Activated T-helper 17 cell treated with anti-CD3 and anti-CD28 coated beads, Interleukin-2, amount 50 U/mL, for 72 hours (primary cell): ENCODE data around the gene CAPG. TPM values are rescaled to one million over a fixed set of nuclear protein-coding genes. Genes with fewer than 3 reads are reported as not detected.

Experiments
- ATAC-seq: fragments of 150-1000 bp; cut with Tn5 transposase; replicated peaks from 2 replicates; pipeline ENCODE4 v1.10.0; 2021; ENCODE audit warnings: mild to moderate bottlenecking, moderate library complexity
- H3K27ac Mint-ChIP-seq: one replicate; pipeline ENCODE4 v1.8.0; 2022; ENCODE audit warnings: mixed read lengths
- H3K27me3 Mint-ChIP-seq: one replicate; pipeline ENCODE4 v1.8.0; 2022; ENCODE audit warnings: mixed read lengths
- H3K36me3 Mint-ChIP-seq: one replicate; pipeline ENCODE4 v1.8.0; 2022; ENCODE audit warnings: low read depth, mild to moderate bottlenecking, mixed read lengths
- H3K4me1 Mint-ChIP-seq: one replicate; pipeline ENCODE4 v1.8.0; 2022; ENCODE audit warnings: mixed read lengths
- H3K4me3 Mint-ChIP-seq: one replicate; pipeline ENCODE4 v1.8.0; 2022; ENCODE audit warnings: mild to moderate bottlenecking, mixed read lengths
- H3K9me3 Mint-ChIP-seq: one replicate; pipeline ENCODE4 v1.8.0; 2022; ENCODE audit warnings: mixed read lengths
- total RNA-seq, 2 donors: library from RNA; stranded (reverse); gene quantifications; one replicate each; pipeline ENCODE4 v1.2.3, GENCODE V29; 2022

CAPG gene
- total RNA-seq, 2 donors from 2014 or later: 27.8 to 46.2 TPM

DNA sequence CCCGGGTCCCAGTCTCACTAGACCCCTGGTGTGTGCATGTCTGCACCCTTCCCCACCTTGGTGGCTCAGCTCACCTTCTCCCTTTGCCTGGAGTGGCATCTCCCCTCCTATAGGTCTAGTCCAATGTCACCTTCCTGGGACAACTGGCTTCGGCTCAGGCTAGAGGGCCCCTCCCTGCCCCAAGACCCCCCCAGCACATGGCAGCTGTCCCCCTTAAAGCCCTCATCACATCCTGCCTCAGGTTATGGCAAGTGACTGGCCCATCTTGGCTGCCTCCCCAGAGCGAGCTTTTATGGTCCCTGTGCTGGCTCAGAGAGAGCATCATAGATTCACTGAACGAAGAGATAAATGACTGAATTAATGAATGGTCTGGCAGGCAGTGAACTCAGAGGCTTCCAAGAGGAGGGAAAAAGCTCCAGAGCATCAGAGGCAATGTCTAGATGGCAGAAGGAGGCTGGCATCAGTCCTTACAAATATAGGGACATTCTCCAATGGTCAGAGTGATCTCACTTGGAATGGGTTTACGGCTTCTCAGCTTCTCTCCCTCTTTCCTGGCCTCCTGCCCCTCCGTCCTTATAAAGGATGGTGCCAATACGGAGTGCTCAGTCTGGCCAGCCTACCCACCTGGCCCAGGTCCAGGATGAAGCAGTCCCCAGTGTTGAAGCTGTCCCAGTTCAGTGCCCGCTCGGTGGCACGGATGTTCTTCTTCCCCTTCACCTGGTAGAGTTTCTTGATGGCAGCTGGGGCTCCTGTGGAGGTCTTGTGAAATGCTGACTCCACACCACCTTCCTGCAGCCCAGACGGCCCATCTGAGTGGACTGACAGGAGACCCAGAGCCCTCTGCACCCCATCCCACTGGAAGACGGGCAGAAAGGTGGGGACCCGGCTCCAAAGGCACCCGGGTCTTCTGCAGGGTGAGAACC lies 9.4 kb downstream of the CAPG start:
- H3K36me3 Mint-ChIP-seq: peaks cover 43% of the 10 kb centered on the region
- H3K4me3 Mint-ChIP-seq: no peak overlapping the region
- peaks cover 13% of the 10 kb centered on the region for H3K4me1 Mint-ChIP-seq
- H3K9me3 Mint-ChIP-seq: no peaks in the 10 kb centered on the region
- H3K27ac Mint-ChIP-seq: peak overlapping the region; percentile 34
- no peaks in the 10 kb centered on the region for H3K27me3 Mint-ChIP-seq
- no peak for ATAC-seq

DNA sequence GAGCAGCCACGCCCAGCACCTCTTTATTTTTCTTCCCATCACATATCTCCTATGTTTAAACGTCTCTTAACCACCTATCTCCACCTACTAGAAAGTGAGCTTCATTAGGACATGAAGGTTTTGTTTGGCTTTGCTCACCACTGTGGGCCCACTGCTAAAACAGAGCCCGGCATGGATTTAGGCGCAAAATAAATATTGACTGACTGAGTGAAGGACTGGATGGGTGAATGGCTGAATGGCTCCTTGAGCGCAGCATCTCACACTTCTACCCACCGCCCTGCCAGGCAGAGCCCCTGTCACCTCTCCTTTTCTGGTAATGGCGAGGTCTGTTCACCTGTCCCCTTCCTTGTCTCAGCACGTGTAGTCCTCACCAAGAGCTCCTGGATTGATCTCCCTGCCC lies 10.1 kb downstream of the CAPG start:
- no peaks in the 10 kb centered on the region for H3K27me3 Mint-ChIP-seq
- no peak overlapping the region for H3K4me3 Mint-ChIP-seq
- no peaks in the 10 kb centered on the region for H3K9me3 Mint-ChIP-seq
- ATAC-seq: no peak
- H3K4me1 Mint-ChIP-seq: peaks cover 5% of the 10 kb centered on the region
- H3K27ac Mint-ChIP-seq: peak overlapping the region; percentile 34
- peaks cover 43% of the 10 kb centered on the region for H3K36me3 Mint-ChIP-seq

DNA sequence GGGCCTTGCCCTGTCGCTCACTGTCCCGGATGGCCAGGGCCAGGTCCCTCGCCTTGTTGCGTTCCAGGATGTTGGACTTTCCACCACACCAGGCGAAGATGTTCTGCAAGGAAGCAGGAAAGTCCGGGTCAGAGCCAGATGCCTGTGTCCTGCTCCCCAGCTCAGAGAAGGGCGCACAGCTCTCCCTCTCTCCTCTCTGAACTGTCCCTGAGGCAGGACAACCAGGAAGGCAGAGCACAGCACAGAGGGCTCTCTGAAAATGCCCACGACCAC lies 11.0 kb downstream of the CAPG start:
- ATAC-seq: no peak
- H3K4me1 Mint-ChIP-seq: peaks cover 6% of the 10 kb centered on the region
- no peak overlapping the region for H3K27ac Mint-ChIP-seq
- H3K4me3 Mint-ChIP-seq: no peak overlapping the region
- H3K27me3 Mint-ChIP-seq: no peaks in the 10 kb centered on the region
- no peaks in the 10 kb centered on the region for H3K9me3 Mint-ChIP-seq
- H3K36me3 Mint-ChIP-seq: peaks cover 43% of the 10 kb centered on the region

DNA sequence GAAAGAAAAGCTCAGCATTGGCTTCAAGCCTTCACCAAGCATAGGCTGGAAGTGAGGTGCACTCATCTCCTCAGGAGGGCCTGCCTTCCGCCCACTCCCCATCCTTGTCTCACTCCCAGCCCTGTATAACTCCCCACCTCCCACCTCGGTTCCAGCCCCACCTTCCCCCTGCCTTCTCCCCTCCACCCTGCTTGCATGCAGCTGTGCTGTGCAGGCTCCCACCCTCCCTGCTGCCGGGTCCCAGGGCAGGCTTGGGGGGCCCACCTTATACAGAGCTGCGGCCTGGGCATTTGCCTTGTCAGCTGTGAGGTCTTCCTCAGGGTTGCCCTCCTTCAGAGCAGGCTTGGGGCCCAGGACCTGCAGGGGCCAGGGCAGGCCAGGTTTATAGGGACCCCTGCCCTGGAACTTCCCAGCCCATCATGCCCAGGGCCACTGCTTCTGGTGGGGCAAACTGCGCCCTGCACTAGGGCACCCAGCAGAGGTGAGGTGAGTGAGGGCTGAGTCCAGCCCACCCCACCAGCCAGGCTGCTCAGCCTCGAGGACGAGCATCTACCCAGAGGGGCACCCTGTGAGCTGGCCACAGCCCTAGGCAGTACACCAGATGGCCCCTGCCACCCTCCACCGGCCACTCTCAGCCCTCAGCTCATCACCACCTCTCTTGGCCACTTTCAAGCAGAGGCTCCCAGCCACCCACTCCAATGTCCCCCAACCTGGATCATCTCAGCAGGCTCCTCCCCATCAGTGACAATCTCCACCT lies 11.6 kb downstream of the CAPG start:
- H3K4me1 Mint-ChIP-seq: peaks cover 10% of the 10 kb centered on the region
- H3K36me3 Mint-ChIP-seq: peaks cover 43% of the 10 kb centered on the region
- H3K9me3 Mint-ChIP-seq: no peaks in the 10 kb centered on the region
- no peak for ATAC-seq
- H3K4me3 Mint-ChIP-seq: no peak overlapping the region
- no peaks in the 10 kb centered on the region for H3K27me3 Mint-ChIP-seq
- H3K27ac Mint-ChIP-seq: no peak overlapping the region

DNA sequence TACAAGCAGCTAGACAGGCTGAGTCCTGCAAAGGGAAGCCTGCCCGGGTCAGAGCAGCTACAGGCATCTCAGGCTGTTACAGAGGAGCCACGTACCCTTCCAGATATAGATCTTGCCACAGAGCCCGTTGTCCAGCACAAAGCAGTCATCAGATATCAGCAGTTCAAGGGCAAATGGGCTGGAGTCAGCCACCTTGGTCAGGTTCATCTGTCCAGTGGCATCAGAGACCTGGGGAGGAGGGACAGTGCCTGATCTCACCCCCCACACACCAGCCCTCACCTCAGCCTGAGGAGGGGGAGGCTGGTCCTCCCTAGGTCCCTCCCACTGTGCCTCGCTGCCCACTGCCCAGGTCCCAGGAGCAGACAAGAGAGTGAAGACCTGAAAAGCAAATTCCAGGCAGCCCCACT lies 12.2 kb downstream of the CAPG start:
- Mint-ChIP-seq H3K27me3 (no peaks in the 10 kb centered on the region), H3K4me3 (no peak overlapping the region), H3K36me3 (peaks cover 43% of the 10 kb centered on the region), H3K27ac (no peak overlapping the region), H3K4me1 (peaks cover 10% of the 10 kb centered on the region), H3K9me3 (no peaks in the 10 kb centered on the region)
- no peak for ATAC-seq

DNA sequence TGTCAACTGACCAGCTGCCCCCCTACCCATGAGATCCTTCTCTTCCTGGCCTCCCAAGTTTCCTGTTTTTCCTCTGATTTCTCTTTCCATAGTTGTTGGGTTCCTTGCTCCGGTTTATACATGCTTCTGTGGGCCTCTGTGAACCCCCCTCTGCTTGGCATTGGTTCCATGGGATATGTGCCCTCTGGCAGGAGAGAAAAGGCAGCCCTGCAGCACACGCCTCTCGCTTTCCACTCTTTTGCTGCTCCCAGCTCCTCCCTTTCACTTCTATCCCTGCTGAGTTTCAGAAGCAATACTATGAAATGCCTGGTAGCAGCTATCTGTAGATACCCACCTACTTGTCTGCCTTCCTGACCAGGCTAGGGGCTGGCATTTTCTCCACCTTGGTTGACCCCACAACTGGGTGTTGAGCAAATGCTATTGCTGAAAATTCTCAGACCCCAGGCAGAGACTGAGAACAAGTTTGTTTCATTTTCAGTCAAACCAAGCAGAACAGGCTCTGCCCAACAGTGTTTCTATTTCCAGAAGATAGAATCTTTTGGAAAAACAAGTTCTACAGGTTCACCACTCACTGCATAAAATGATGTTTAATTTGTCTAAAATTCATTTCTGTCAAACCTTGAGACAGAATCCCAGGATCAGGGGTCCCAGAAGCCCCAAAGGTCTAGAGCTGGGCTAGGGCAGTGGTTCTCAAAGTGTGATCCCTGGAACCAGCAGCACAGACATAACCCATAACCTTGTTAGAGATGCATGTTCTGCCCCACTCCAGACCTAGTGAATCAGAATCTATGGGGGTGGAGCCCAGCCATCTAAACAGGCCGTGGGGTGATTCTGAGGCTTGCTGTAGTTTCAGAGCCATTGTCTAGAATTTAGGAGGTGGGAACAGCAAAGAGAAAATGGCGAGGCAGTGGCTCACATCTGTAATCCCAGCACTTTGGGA lies 13.4 kb downstream of the CAPG start:
- no peaks in the 10 kb centered on the region for H3K27me3 Mint-ChIP-seq
- H3K27ac Mint-ChIP-seq: peak overlapping the region; percentile 84
- H3K4me3 Mint-ChIP-seq: no peak overlapping the region
- H3K9me3 Mint-ChIP-seq: no peaks in the 10 kb centered on the region
- peak; percentile 46 for ATAC-seq
- peaks cover 37% of the 10 kb centered on the region for H3K36me3 Mint-ChIP-seq
- peaks cover 6% of the 10 kb centered on the region for H3K4me1 Mint-ChIP-seq

DNA sequence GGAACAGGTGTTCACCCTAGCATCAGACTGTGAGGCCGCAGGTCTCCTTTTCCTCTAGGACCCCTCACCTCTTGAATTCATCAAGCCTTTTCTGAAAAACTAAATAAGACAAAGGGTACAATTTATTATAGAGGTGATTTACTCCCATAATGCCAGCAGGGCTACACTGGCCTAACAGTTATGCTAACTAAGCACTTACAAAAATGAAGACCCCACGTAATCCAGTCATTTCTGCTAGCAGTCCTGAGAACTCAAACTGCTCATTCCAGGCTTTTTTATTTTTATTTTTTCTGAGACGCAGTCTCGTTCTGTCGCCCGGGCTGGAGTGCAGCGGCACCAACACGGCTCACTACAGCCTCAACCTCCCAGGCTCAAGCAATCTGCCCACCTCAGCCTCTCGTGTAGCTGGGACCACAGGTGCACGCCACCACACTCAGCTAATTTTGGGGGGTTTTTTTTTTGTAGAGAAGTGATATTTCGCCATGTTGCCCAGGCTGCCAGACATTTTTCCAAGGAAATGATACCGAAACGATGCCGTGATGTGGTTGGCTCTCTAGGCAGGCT lies 14.2 kb downstream of the CAPG start:
- H3K27me3 Mint-ChIP-seq: no peaks in the 10 kb centered on the region

DNA sequence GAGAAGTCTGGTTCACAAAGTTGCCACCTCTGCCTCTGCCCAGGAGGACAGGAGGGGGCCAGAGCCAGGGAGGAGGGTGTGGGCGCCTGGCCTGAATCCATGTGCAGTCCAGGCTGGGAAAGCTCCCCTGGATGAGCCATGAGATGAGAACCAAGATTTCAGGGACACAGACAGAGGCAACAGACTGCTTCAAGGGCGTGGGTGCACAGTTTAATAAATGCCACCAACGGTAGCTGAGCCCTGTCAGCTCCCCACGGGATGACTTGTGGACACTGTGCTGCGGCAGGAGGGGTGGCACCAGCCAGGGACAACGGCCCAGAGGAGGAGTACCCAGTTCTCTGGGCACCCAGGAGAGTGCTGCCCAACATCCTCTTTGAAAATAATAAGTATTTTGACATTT lies 15.2 kb downstream of the CAPG start:
- Mint-ChIP-seq H3K4me1 (peaks cover 6% of the 10 kb centered on the region), H3K9me3 (no peaks in the 10 kb centered on the region), H3K36me3 (peaks cover 31% of the 10 kb centered on the region), H3K27me3 (no peaks in the 10 kb centered on the region), H3K4me3 (no peak overlapping the region), H3K27ac (no peak overlapping the region)
- no peak for ATAC-seq

More for the DNA sequence above, 14.2 kb downstream of the CAPG start:
- H3K36me3 Mint-ChIP-seq: peaks cover 33% of the 10 kb centered on the region
- H3K27ac Mint-ChIP-seq: peak overlapping the region; percentile 84
- no peak overlapping the region for H3K4me3 Mint-ChIP-seq
- H3K9me3 Mint-ChIP-seq: no peaks in the 10 kb centered on the region
- ATAC-seq: no peak
- peaks cover 6% of the 10 kb centered on the region for H3K4me1 Mint-ChIP-seq

DNA sequence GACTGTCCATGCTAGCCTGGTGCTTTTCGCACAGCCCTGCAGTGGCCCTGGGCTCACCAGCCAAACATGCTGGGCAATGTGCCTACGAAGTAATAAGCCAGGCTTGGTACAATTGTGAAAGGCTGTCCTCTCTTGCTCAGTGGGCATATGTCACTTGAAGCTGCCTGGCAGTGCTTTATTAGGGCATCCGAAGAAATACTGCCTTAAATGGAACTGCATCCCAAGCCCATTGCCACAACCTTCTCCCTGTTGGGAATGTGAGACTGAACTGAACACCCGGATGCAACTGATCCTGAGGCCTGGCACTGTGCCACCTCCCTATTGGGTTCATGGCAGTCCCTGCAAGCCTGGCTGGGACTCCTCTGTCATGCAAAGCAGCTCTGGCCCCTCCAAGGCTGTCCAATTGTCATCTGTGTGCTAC lies 15.9 kb downstream of the CAPG start:
- no peak for ATAC-seq
- no peak overlapping the region for H3K4me3 Mint-ChIP-seq
- H3K4me1 Mint-ChIP-seq: peaks cover 6% of the 10 kb centered on the region
- peak overlapping the region; percentile 46 for H3K27ac Mint-ChIP-seq
- H3K9me3 Mint-ChIP-seq: no peaks in the 10 kb centered on the region
- H3K27me3 Mint-ChIP-seq: no peaks in the 10 kb centered on the region
- H3K36me3 Mint-ChIP-seq: peaks cover 33% of the 10 kb centered on the region

DNA sequence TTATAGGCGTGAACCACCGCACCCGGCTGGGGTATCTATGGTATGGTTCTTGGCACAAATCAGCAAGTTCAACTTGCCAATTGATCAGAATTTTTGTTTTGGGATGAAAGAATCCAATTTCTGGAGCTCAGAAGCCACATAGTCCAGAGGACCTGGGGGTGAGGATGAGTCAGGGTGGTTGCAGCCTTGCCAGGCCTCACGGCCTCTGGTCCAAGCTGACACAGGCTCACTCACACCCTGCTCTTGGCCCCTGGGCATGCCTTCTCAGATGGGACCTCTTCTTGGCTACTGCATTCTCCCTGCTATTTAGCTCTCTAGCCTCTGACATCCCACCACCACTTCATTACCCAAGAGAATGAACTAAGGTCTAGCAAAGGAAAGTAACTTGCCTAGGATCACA lies 16.3 kb downstream of the CAPG start:
- ATAC-seq: no peak
- H3K9me3 Mint-ChIP-seq: no peaks in the 10 kb centered on the region
- no peak overlapping the region for H3K4me3 Mint-ChIP-seq
- peaks cover 33% of the 10 kb centered on the region for H3K36me3 Mint-ChIP-seq
- no peaks in the 10 kb centered on the region for H3K27me3 Mint-ChIP-seq
- peaks cover 6% of the 10 kb centered on the region for H3K4me1 Mint-ChIP-seq
- peak overlapping the region; percentile 46 for H3K27ac Mint-ChIP-seq

DNA sequence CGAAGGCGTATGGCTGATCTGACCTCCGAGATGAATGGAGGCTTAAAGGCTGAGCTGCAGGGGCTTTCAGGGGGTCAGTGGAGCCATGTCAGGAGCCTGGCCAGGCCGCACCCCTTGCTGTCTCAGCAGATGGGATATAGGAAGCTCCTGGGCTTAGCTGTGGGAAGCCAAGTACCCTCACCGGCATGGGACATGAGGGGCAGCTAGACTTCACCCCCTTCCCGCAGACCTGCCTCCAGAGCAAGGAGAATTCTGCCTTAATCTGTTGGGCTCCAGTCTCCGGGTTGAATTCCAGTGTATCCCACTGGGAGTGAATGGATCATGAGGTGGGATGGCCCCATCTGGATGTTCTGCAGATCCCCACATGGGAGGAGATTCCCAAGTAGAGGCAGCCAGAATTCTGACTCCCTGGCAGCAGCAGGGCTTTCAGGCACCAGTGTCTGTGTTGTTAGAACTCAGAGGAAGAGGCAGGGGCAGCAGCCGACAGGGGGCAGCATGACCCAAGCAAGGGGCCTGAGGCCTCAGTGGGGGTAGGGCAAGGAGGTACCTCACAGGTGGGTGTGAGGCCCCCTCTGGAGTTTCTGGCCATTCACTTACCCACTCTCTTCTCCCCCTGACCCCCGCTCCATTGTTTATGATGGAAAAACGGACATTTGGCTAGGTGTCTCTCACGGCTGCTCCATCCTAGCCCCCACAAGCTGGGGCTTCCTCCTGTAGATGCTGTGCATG lies 19.1 kb downstream of the CAPG start:
- no peak overlapping the region for H3K4me3 Mint-ChIP-seq

DNA sequence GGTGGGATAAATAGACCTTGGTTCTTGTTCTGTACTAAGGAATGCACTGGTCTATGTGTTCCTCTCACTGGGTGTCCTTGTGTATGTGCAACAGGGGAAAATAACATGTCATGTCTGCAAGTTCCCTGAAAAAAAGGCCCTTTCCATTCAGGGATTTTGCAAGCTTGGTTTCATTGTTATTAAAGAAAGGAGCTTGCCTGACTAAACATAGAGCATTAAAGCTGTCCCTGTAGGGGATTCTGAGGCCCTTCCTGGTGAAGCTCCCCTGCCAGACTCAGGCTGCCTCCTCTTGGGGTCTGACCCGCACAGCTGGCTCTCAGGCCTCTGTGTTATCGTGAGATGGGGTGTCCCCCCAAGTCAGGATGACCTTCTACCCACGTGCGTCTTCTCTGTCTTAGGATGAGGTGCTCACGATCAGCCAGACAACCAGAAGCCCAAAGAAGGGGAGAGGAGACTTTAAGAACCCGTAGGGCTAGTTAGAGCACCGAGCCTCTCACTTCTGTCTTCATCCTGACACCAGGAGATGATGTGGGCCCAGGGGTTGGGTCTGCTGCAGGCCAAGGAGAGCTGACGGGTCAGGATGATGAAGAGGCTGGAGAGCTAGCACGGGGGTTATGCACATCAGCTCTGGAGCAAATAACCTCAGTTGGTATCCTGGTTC lies 21.2 kb downstream of the CAPG start:
- no peaks in the 10 kb centered on the region for H3K9me3 Mint-ChIP-seq
- H3K4me3 Mint-ChIP-seq: no peak overlapping the region
- H3K27ac Mint-ChIP-seq: peak overlapping the region; percentile 43
- H3K27me3 Mint-ChIP-seq: no peaks in the 10 kb centered on the region
- peaks cover 3% of the 10 kb centered on the region for H3K4me1 Mint-ChIP-seq
- ATAC-seq: no peak
- peaks cover 55% of the 10 kb centered on the region for H3K36me3 Mint-ChIP-seq

More for the DNA sequence above, 19.1 kb downstream of the CAPG start:
- peaks cover 6% of the 10 kb centered on the region for H3K4me1 Mint-ChIP-seq
- ATAC-seq: peak; percentile 85
- no peak overlapping the region for H3K27ac Mint-ChIP-seq
- peaks cover 41% of the 10 kb centered on the region for H3K36me3 Mint-ChIP-seq
- H3K27me3 Mint-ChIP-seq: no peaks in the 10 kb centered on the region
- H3K9me3 Mint-ChIP-seq: no peaks in the 10 kb centered on the region

DNA sequence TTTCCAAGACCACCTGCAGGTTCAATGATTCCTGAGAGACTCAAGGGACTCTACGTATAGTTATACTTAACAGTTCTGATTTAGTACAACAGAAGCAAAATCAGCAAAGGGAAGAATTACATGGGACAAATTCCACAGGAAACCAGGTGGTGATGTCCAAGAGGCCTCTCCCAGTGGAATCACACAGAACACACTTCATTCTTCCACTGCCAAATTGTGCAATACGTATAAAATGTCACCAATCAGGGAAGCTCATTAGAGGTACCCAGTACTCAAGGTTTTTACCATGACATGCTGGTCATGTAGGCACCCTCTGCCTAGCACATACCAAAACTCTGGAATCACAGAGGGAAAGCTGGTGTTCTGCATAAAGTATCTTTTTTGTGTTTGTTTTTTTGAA lies 22.4 kb downstream of the CAPG start:
- no peak for ATAC-seq
- Mint-ChIP-seq H3K27ac (no peak overlapping the region), H3K4me3 (no peak overlapping the region), H3K9me3 (no peaks in the 10 kb centered on the region), H3K27me3 (no peaks in the 10 kb centered on the region), H3K36me3 (peaks cover 56% of the 10 kb centered on the region), H3K4me1 (no peaks in the 10 kb centered on the region)
